Hypothalamus (tissue), 51 donors: Measurements from ENCODE around the gene GAL3ST3.
A peak's percentile ranks its signal among the peaks of the same experiment; 100 is the strongest.
"Not testable (repeated sequence)": the region's sequence is repeated elsewhere in the genome, so short reads cannot be mapped to it uniquely, and the experiment has no call there.

Source experiments
- DNase-seq, 51 donors: peaks; one replicate each; lab custom pipeline; 2025; lab: John Stamatoyannopoulos, UW

GAL3ST3 gene

GRCh38 chr11:66014804-66015453, 34.0 kb downstream of the GAL3ST3 start:
- no peak for DNase-seq

DNA sequence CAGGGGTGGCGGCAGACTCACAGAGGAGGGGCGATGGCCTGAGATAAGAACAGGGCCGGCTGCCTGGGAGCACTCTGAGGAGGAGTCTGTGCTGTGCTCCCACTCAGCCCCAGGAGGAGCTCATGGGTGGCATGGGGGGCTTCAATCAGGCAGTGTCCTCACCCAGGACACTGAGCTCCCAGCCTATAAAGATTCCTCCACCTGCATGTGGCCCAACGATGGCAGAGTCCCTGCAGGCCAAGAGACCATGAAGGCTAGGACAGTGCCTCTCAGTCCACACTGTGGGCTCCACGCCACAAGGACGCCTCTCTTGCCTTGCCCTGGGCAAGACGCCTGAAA, 35.2 kb downstream of the GAL3ST3 start:
- DNase-seq: no peak

- peak in 1 of 51 donors; percentile 7 for DNase-seq
These were observed 35.8 kb downstream of the GAL3ST3 start for GRCh38 chr11:66012946-66013761.

- no peak for DNase-seq
These were observed 36.5 kb downstream of the GAL3ST3 start for GRCh38 chr11:66012371-66012945.

DNA sequence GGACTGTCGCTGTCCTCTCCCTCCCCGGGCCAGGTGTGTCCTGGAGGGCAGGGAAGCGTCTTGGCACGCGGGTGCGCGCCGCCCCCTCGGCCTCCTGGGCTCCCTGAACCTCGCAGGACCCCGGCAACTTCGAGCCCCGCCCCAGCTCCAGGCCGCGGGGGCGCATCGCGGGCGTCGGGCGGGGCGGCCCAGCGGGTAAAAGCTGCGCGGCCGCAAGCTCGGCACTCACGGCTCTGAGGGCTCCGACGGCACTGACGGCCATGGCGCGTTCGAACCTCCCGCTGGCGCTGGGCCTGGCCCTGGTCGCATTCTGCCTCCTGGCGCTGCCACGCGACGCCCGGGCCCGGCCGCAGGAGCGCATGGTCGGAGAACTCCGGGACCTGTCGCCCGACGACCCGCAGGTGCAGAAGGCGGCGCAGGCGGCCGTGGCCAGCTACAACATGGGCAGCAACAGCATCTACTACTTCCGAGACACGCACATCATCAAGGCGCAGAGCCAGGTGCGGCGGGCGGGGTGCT, 37.1 kb downstream of the GAL3ST3 start, which contains the start of gene CST6:
Gene CST6, plus strand, starts transcription at position 224 of the 519 bp plus-strand sequence. Its CDS starts 37 bp downstream, at position 261.
- DNase-seq: no peak

- no peak for DNase-seq
These were observed 37.6 kb downstream of the GAL3ST3 start for GRCh38 chr11:66011239-66011784.

DNA sequence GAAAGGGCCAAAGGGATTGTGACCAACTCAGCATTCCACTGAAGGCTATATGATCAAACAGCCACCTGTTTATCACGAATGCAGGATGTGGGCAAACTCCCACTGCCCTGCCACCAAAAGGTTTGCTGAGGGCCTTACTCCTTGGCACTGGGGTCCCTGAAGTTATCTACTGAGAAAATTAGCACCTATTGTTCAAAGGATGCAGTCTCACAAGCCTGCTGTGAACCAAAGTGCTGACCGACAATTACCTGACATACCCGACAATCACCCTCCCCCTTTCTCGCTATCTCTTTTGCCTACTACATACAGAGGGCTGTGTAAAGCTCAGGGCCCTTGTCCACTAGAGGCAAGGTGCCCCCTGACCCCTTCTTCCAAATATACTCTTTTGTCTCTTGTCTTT, 38.9 kb downstream of the GAL3ST3 start:
- DNase-seq: not testable (repeated sequence)

- DNase-seq: no peak
These were observed 40.4 kb downstream of the GAL3ST3 start for GRCh38 chr11:66008468-66009101.

DNA sequence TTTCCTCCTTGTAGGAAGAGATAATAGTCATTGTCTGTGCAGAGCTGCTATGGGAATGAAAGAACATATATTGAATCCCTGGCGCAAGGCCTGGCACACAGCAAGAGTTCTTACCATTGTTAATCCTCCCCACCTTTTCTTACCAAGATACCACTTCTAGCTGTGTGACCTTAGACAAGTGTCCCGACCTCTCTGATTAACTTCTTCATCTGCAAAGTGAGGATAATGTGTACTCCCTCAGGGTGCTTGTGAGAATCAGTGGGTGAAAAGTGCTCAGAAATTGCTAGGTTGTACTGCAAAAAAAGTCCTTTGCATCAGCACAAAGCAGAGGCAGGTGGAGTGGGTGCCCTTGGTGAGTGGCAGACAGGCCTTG, 40.9 kb downstream of the GAL3ST3 start:
- DNase-seq: no peak

DNA sequence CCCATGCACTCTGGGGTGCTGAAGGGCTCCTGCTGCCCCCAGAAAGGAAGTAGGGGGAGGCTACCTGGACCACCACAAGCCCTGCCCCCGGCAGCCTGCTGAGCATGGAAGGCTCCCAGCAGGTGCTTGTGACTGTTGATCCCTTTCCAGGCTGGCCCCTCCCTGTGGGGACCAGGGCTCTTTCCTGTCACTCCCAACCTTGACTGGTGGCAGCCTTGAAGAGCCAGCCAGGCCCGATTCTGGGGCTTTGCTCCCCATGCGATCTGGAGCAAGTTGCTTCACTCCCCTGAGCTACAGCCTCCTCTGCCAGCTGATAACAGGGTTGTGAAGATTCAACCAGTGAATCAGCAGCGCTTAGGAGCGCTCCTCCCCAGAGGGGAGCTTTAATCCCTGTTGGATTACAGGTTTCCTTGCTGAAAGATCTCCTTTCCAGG, 41.7 kb downstream of the GAL3ST3 start:
- no peak for DNase-seq

DNA sequence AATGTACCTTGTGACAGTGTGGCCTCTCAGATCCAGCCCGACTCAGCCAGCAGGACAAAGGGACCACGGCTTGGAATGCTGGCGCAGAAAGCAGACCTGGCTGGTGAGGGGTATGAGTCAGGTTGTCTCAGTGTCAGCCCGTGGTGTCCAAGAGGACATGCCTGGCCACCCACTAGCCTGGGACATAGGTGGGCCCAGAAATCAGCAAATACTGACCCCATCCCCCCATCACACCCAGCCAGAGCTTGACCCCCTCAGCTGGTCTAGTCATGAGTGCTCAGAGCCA, 42.1 kb downstream of the GAL3ST3 start:
- DNase-seq: no peak

GRCh38 chr11:66006134-66006890, 42.6 kb downstream of the GAL3ST3 start:
- no peak for DNase-seq

DNA sequence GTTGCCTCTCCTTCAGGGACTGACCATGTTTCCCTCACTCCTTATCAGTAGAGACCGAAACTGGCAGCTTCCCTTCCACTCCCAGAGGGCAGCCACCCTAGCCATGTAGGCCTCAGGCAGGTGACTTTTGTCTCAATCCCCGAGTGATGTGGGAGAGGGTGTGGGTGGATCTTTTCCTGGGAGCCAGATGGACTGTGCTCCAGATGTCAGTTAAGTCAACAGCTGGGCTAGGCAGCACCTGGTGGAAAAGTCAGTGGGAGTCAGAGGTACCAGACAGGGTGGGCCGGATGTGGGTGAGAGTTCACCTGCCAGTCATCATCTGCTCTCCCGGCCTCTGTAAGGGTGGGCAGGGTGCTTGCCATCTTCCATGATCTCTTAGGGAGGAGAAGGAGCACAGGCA, 44.8 kb downstream of the GAL3ST3 start:
- no peak for DNase-seq

DNA sequence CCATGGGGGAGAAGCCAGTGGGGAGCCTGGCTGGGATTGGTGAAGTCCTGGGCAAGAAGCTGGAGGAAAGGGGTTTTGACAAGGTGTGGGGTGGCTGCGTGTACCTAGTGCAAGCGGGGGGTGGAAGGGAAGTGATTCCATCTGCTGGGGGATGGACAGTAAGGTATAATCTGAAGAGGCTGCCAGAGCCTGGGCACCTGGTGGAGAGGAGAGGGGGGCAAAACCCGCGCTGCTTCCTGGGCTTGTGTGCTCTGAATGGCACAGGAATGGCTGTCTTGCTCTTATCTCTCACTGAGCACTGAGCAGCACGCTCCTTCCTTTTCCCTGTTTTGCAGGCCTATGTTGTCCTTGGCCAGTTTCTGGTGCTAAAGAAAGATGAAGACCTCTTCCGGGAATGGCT, 45.7 kb downstream of the GAL3ST3 start:
- no peak for DNase-seq

DNA sequence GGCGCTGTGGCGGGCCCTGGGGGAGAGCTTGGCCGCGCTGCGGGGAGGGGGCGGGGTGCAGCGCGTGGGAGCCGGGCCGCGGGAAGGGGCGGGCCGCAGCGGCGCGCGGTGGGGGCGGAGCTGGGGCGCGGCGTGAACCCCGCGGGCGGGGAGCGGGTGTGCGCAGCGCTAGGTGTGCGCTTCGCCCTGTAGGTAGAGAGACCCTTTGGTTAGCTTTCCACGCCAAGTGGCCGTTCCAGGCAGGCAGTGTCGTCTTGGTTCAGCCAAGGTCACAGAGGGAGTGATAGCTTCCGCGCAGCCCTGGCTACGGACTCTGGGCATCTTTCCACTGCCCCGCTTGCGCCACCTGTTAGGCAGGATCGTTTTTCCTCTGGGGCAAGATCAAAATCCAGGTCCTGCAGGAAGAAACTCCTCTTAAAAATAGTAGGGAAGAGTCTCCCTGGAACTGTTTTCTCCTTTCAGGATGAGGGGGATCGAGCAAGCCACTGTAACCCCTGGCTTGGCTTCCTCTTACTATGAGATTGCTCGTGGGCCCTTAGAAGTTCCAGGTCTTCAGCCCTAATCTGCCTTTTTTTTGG, 46.2 kb downstream of the GAL3ST3 start:
- DNase-seq: peak in 16 of 51 donors; percentile 23 to 91 (median 60)

- DNase-seq: peak; percentile 72 to 100 (median 96)
These were observed 46.9 kb downstream of the GAL3ST3 start, which contains the start of the genes BANF1 and EIF1AD for GRCh38 chr11:66001942-66002647. Gene BANF1, plus strand, starts transcription at chr11:66002503. Its CDS starts 748 bp downstream, at chr11:66003251. Gene EIF1AD, minus strand, starts transcription at chr11:66002157. Its CDS starts 1,768 bp downstream, at chr11:66000389.

DNA sequence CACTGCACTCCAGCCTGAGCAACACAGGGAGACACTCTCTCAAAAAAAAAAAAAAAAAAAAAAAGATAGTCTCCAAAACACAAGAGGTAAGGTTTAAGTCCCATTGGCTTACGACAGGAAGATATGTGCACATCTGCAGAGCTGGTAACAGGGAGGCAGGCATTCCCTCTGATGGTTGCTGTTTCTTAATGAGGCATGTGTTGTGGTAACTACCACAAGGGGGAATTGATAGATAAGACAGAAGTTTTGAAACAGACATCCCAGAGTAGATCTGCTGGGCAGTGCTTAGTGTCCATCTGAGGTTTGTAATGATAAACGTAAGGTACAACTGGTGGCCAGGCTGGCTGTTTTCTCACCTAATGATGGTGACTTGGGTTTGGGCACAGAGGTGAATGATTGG, 51.7 kb downstream of the GAL3ST3 start:
- DNase-seq: no peak

DNA sequence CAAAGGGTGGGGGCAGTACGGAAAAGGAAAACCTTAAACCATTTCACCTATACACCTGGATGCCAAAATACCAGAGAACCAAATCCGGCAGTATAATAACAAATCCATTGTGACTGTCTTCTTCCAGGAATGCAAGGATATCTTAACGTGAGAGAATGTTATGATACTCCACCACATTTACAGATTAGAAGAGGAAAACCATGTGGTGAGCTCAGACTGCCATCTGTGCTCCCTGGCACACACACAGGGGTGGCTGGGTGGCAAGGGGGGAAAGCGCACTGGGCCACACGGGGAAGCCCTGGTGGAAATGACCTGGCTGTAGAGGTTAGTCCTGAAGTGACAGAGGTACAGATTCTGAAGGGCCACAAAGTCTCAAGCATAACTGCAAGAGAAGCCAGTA, 56.9 kb downstream of the GAL3ST3 start:
- DNase-seq: no peak
